OCI-LY3 (cell line): Measurements from ENCODE around the gene NBPF3.

Experiments used
- CTCF ChIP-seq: fragments of 200-600, 300-600 bp; sonication (generic); IDR thresholded peaks from 2 replicates; pipeline ENCODE4 v1.5.1; 2014; ENCODE audit warnings: antibody characterized with exemption, low read length, low read depth
- EZH2phosphoT487 ChIP-seq: fragments of 200-600 bp; shearing (Covaris generic); IDR thresholded peaks from 2 replicates; pipeline ENCODE4 v1.6.1; 2018; ENCODE audit warnings: antibody characterized with exemption, mixed run types, low read depth

- TF ChIP-seq CTCF (no peak), EZH2phosphoT487 (no peak)
Measured at GRCh38 chr1:21397813-21398188, 42.1 kb upstream of the NBPF3 start.
